Putamen (tissue), 1 donor: ENCODE measurements around the gene ANO1.
"Not testable (repeated sequence)": the region's sequence is repeated elsewhere in the genome, so short reads cannot be mapped to it uniquely, and the experiment has no call there.

Experiments
- DNase-seq: peaks from one replicate; pipeline ENCODE4 v3.0.0-alpha.2; 2016; ENCODE audit warnings: low spot score

The ANO1 gene

GRCh38 chr11:70191495-70192140, 113.5 kb downstream of the ANO1 start:
- DNase-seq = no peak

GRCh38 chr11:70192666-70193410, 114.7 kb downstream of the ANO1 start:
- no peak for DNase-seq

DNA sequence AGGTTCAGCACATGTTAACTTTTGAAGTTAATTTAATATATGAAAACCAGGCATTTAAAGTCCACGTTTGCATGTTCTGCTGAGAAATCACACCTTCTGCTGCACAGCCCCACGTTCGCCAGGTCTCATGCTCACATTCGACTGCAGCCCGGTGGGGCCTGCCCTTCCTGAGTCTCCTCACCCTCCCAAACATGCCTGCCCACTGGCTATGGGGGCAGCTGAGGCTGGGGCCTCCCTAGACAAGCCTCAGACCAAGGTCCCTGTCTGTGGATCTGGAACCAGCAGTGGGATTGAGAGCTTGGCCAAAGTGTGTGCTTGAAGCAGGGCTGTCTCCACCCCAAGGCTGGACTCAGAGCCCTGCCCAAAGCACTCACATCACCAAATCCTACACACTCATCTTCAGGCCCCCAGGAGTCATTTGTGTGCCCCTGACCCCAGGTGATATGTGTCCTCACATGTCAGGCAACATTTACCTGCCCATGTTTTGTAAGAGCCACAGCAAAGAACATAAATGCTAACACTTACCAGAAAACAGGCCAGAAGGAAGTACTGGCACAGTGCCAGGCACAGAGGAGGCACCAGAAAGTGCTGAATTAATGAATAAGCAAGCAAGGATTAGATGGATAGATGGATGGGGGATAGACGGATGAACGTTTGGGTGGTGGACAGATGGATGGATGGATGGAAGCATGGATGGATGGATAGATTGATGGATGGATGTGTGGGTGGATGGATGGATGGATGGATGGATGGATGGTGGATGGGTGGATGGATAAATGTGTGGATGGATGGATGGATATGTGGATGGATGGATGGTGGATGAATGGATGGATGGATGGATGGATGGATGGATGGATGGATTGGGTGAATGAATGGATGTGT, 115.5 kb downstream of the ANO1 start:
- no peak for DNase-seq

DNA sequence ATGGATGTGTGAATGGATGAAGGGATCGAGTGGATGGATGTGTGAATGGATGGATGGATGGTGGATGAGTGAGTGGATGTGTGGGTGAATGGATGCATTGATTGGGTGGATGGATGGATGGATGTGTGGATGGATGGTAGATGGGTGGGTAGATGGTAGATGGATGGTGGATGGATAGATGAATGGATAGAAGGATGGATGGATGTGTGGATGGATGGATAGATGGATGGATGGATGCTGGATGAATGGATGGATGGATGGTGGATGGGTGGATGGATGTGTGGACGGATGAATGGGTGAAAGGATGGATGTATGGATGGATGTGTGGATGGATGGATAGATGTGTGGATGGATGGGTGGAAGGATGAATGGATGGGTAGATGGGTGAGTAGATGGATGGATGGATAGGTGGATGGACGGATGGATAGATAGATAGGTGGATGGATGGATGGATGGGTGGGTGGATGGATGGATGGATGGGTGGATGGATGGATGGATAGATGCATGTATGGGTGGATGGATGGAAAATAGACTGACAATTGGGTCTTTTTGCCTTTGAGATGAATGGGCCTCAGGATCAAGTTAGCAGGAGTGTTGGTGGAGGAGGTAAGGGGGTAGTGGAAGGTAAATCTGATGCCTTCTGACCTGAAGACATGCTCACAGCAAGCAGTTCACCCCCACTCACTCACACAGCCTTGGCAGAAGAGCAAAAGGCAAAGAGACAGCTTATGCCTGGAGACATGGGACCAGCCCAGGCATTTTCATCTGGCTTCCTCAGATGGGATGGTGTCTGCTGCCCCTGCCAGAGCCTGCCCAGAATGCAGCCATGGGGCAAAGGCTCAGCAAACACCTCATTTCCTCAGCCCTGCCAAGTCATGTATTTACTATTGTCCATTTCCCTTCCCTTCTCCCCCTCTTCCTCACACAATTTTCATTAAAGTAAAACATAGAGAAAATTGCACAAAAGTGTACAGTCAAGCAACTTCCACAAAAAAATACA, 117.0 kb downstream of the ANO1 start:
- DNase-seq = no peak

DNA sequence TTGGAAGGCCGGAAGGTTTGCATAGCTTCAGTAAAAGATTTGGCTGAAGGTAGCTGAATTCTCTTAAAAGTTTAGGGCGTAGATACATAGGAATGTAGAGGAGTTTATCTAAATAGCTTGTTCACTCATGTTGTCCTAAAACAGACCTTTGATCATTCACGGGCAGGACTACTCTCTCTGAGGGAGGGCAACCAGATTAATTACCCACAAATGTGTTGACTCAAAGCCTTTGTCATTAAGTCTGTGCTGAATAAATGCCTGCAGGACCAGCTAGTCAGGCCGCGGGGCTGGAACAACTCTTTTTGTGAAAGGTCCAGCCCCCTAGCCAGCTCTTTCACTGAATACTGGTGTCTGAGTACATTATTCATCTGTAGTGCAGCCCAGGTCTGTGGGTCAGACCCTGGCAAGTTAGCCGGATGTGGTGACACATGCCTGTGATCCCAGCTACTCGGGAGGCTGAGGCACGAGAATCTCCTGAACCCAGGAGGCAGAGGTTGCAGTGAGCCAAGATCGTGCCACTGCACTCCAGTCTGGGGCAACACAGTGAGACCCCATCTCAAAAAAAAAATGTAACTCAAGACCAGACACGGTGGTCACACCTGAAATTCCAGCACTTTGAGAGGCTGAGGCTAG, 122.2 kb downstream of the ANO1 start:
- no peak for DNase-seq

- DNase-seq = not testable (repeated sequence)
These were observed 122.9 kb downstream of the ANO1 start for GRCh38 chr11:70201047-70201446.

GRCh38 chr11:70201882-70202861, 124.1 kb downstream of the ANO1 start:
- DNase-seq = no peak

DNA sequence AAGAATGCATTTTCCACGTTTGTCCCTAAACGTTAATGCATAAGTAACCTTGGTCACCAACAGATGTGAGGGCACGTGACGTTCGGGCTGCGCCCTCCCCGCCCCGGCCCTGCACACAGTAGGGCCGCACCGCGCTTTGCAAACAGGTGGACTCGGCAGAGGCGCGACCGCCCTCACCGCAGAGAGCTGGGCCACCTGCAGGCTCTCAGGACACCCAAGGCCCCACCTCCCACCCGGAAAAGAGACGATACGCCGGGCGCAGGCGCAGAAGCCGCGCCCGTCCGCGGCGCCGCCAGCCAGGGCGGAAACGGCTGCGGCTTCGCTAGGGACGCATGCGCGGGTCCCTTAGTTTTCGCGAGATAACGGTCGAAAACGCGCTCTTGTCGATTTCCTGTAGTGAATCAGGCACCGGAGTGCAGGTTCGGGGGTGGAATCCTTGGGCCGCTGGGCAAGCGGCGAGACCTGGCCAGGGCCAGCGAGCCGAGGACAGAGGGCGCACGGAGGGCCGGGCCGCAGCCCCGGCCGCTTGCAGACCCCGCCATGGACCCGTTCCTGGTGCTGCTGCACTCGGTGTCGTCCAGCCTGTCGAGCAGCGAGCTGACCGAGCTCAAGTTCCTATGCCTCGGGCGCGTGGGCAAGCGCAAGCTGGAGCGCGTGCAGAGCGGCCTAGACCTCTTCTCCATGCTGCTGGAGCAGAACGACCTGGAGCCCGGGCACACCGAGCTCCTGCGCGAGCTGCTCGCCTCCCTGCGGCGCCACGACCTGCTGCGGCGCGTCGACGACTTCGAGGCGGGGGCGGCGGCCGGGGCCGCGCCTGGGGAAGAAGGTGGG, 125.0 kb downstream of the ANO1 start, which contains the start of gene FADD:
TSS of gene FADD (plus strand) at position 377 of the 831 bp plus-strand sequence. CDS start at position 541, 164 bp downstream.
- DNase-seq = peak; percentile 88

DNA sequence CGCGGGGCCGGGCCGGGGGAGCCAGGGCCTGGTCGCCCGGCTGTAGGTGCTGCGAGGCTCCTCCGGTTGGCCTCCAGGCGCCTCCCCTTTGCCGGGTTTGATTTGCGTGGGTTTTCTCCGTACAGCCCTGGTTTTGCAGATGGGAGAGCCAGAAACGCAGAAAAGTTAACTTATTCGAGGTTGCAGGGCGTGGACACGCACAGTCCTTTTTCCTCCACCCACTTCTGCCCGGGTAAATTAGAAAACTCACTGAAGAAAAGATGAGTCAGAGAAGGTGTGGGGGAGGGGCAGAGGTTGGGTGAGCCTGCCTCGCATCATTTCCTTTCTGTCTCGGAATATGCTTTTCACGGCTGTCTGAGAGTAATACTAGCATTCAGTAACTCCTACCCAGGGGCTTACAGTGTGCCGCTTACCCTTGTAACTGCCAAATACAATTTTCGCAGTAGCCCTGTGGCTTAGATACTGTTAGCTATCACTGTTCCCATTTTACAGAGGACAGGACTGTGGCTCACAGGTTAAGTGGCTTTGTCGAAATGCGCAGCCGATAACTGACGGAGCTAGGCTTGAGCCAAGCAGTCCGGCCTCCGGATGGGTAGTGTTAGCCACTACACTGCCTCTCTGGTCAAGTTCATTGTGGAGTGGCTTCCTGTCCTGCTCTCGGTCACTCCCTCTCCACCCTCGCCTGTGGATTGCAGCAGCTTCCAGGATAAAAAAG, 125.8 kb downstream of the ANO1 start:
- peak; percentile 59 for DNase-seq

GRCh38 chr11:70204466-70204799, 126.3 kb downstream of the ANO1 start:
- no peak for DNase-seq

GRCh38 chr11:70205049-70205725, 127.1 kb downstream of the ANO1 start:
- DNase-seq = no peak

DNA sequence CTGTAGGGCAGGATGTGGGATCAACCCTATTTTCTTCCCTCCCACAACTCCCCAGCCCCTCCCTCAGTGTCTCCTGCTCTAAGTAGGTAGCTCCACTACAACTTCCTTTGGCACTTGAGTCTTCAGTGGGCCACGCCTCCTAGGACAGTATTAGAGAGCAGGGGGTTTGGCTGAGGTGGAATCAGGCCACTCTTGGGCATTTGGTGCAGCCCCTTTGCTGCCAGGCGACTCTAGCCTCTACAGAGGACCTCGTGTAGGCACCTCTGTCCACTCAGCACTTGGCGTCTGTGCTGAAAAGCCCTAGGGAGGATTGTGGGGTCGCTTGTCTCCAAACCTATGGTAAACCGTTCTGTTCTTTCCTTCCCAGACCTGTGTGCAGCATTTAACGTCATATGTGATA, 127.6 kb downstream of the ANO1 start:
- DNase-seq = no peak

GRCh38 chr11:70206226-70206981, 128.3 kb downstream of the ANO1 start:
- no peak for DNase-seq

- DNase-seq = no peak
These were observed 128.9 kb downstream of the ANO1 start for GRCh38 chr11:70206982-70207376.

GRCh38 chr11:70207531-70208131, 129.5 kb downstream of the ANO1 start:
- DNase-seq = no peak

- no peak for DNase-seq
These were observed 131.3 kb downstream of the ANO1 start for GRCh38 chr11:70209391-70209912.
